Osteoblast (primary cell): ENCODE measurements around the gene CCSER1. TPM values are rescaled to one million over a fixed set of nuclear protein-coding genes. Genes with fewer than 3 reads are reported as not detected.

ENCODE experiments used
- DNase-seq: peaks from one replicate; pipeline ENCODE4 v3.0.0; 2011; ENCODE audit warnings: low spot score, mixed read lengths; ENCODE audit not compliant: insufficient read length; ENCODE audit errors: missing footprints
- H2AFZ ChIP-seq: 2 replicates; pipeline ENCODE4 v1.6.0; 2011; ENCODE audit warnings: mild to moderate bottlenecking, low read length
- H3K27ac ChIP-seq: 2 replicates; pipeline ENCODE4 v1.5.1; 2011; ENCODE audit warnings: mild to moderate bottlenecking, low read depth, low read length, moderate library complexity
- H3K27me3 ChIP-seq: 2 replicates; pipeline ENCODE4 v1.6.0; 2012; ENCODE audit warnings: mild to moderate bottlenecking, control low read depth, inconsistent platforms, low read length, moderate library complexity; ENCODE audit not compliant: insufficient read depth
- H3K36me3 ChIP-seq: 2 replicates; pipeline ENCODE4 v1.5.1; 2011; ENCODE audit warnings: mild to moderate bottlenecking, low read length, control low read depth, moderate library complexity; ENCODE audit not compliant: insufficient read depth
- H3K4me1 ChIP-seq: 2 replicates; pipeline ENCODE4 v1.5.1; 2011; ENCODE audit warnings: mild to moderate bottlenecking, low read length, control low read depth, moderate library complexity; ENCODE audit not compliant: insufficient read depth
- H3K4me2 ChIP-seq: 2 replicates; pipeline ENCODE4 v1.6.0; 2011; ENCODE audit warnings: mild to moderate bottlenecking, low read length; ENCODE audit not compliant: insufficient read depth
- H3K4me3 ChIP-seq: fragments of 200-600 bp; sonication (generic); 3 replicates; pipeline ENCODE4 v1.5.1; 2012; ENCODE audit warnings: mild to moderate bottlenecking, low read length, inconsistent platforms; ENCODE audit not compliant: insufficient read depth
- H3K79me2 ChIP-seq: 2 replicates; pipeline ENCODE4 v1.6.0; 2012; ENCODE audit warnings: mild to moderate bottlenecking, low read length, control low read depth, inconsistent platforms; ENCODE audit not compliant: insufficient read depth
- H3K9me3 ChIP-seq: 2 replicates; pipeline ENCODE4 v1.5.1; 2011; ENCODE audit warnings: low read depth, low read length, control low read depth
- H4K20me1 ChIP-seq: 2 replicates; pipeline ENCODE4 v1.6.0; 2012; ENCODE audit warnings: mild to moderate bottlenecking, low read length, control low read depth; ENCODE audit not compliant: insufficient read depth
- total RNA-seq: library from RNA; depleted of rRNA; stranded (reverse); fragments of >200 nt; gene quantifications from 2 replicates; pipeline ENCODE4 v1.2.3, GENCODE V29; 2012
- TF ChIP-seq, protein P1 (sequence below): IDR thresholded peaks from 2 replicates; pipeline ENCODE4 v1.5.1; 2011; ENCODE audit warnings: mild to moderate bottlenecking, low read depth, low read length, moderate library complexity; ENCODE audit errors: extremely low read depth

Gene CCSER1
- total RNA-seq, 1 donor = under 0.01 TPM

DNA sequence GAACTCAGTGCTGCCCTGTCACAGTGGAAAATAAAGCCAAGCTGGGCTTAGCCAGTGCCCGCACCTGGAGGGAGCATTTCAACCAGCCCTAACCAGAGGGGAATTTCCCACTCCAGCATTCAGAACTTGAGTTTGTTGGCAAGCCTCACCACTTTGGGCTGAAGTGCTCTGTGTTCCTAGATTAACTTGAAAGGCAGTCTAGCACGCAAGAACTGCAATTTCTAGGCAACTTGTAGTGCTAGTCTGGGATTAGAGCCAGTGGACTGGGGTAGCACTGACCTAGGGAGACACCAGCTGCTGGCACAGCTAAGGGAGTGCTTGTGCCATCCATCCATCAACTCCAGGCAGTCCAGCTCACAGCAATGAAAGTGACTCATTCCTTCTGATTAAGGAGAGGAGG, 1115.9 kb downstream of the CCSER1 start:
- Histone ChIP-seq H3K36me3 (no peaks in the 10 kb centered on the region), H3K4me1 (no peaks in the 10 kb centered on the region), H4K20me1 (no peaks in the 10 kb centered on the region), H3K4me3 (no peak overlapping the region), H3K79me2 (no peaks in the 10 kb centered on the region), H3K9me3 (no peaks in the 10 kb centered on the region), H2AFZ (no peak overlapping the region), H3K4me2 (no peak overlapping the region), H3K27me3 (no peaks in the 10 kb centered on the region), H3K27ac (no peak overlapping the region)
- DNase-seq = no peak
- TF ChIP-seq, protein P1, sequence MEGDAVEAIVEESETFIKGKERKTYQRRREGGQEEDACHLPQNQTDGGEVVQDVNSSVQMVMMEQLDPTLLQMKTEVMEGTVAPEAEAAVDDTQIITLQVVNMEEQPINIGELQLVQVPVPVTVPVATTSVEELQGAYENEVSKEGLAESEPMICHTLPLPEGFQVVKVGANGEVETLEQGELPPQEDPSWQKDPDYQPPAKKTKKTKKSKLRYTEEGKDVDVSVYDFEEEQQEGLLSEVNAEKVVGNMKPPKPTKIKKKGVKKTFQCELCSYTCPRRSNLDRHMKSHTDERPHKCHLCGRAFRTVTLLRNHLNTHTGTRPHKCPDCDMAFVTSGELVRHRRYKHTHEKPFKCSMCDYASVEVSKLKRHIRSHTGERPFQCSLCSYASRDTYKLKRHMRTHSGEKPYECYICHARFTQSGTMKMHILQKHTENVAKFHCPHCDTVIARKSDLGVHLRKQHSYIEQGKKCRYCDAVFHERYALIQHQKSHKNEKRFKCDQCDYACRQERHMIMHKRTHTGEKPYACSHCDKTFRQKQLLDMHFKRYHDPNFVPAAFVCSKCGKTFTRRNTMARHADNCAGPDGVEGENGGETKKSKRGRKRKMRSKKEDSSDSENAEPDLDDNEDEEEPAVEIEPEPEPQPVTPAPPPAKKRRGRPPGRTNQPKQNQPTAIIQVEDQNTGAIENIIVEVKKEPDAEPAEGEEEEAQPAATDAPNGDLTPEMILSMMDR = no peak

DNA sequence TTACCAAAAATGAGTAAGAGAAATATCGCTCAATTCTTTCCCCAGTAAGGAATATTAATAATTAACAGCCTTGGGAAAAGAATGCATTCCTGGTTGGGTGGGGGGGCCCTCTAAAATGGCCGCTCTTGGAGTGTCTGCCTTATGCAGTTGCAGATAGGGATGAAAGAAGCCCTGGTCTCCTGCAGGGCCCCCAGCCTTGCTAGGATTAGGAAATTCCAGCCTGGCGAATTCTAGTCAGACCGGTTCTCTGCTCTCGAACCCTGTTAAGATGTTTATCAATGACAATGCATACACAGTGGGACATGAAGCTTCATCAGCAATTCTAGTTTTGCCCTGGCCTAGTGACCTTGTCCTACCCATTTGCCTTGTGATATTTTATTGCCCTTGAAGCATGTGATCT, 1128.8 kb downstream of the CCSER1 start:
- no peak overlapping the region for H3K4me3 ChIP-seq

DNA sequence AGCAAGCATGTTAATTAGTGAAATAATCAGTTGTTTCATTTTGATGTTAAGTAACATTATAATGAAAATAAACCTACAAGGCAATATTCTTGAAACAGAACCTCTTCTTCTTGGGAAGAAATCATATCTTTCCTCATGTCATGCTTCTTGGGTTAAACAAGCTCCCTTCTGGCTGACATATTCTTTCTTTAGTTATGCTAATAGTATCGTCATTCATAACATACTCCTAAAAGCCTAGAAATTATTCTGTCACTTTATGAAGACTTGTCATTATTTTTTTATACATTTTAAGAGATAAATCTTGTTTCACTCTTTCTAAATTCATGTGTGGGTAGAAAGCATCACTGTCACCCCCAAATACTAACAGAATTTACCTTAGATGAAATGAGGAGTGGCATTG, 1129.6 kb downstream of the CCSER1 start:
- H3K9me3 ChIP-seq = no peaks in the 10 kb centered on the region
- DNase-seq = no peak
- H3K4me3 ChIP-seq = no peak overlapping the region
- H4K20me1 ChIP-seq = no peaks in the 10 kb centered on the region
- no peaks in the 10 kb centered on the region for H3K4me1 ChIP-seq
- H3K27ac ChIP-seq = no peak overlapping the region
- TF ChIP-seq, protein P1 = no peak
- no peaks in the 10 kb centered on the region for H3K36me3 ChIP-seq
- no peaks in the 10 kb centered on the region for H3K79me2 ChIP-seq
- H3K27me3 ChIP-seq = no peaks in the 10 kb centered on the region
- no peak overlapping the region for H2AFZ ChIP-seq
- H3K4me2 ChIP-seq = no peak overlapping the region

More for the DNA sequence above, 1128.8 kb downstream of the CCSER1 start:
- no peak for DNase-seq
- H3K27ac ChIP-seq = no peak overlapping the region
- no peak overlapping the region for H2AFZ ChIP-seq
- H3K4me1 ChIP-seq = no peaks in the 10 kb centered on the region
- no peaks in the 10 kb centered on the region for H4K20me1 ChIP-seq
- H3K79me2 ChIP-seq = no peaks in the 10 kb centered on the region
- TF ChIP-seq, protein P1 = no peak
- H3K27me3 ChIP-seq = no peaks in the 10 kb centered on the region
- H3K4me2 ChIP-seq = no peak overlapping the region
- H3K36me3 ChIP-seq = no peaks in the 10 kb centered on the region
- H3K9me3 ChIP-seq = no peaks in the 10 kb centered on the region

DNA sequence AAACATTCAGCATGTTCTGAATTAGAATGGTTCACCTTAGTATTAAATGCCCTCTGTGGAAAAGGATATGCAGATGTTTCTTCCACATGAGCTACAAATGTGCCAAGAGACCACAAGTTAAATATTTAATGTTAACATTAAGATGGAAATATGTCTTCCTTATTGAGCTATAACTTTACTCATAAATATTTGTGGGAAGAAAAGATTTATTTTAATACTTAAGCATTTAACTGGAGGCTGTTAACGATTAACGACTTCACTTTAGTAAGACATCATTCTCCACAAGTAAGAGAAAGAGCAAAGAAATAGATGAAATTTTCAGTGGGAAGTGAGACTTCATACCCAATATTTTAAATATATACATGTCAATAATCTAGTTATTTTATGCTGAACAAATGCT, 1130.5 kb downstream of the CCSER1 start:
- no peak for DNase-seq
- H3K4me1 ChIP-seq = no peaks in the 10 kb centered on the region
- H3K27ac ChIP-seq = no peak overlapping the region
- no peak overlapping the region for H3K4me2 ChIP-seq
- H3K79me2 ChIP-seq = no peaks in the 10 kb centered on the region
- H3K27me3 ChIP-seq = no peaks in the 10 kb centered on the region
- TF ChIP-seq, protein P1 = no peak
- H4K20me1 ChIP-seq = no peaks in the 10 kb centered on the region
- H3K4me3 ChIP-seq = no peak overlapping the region
- no peak overlapping the region for H2AFZ ChIP-seq
- no peaks in the 10 kb centered on the region for H3K36me3 ChIP-seq
- no peaks in the 10 kb centered on the region for H3K9me3 ChIP-seq
